ENCODE data around the gene LDB3. TPM values are rescaled to one million over a fixed set of nuclear protein-coding genes. Genes with fewer than 3 reads are reported as not detected.

The LDB3 gene
- total and polyA plus RNA-seq, 3 donors from 2014 or later: 2.7 to 20.3 (median 3.6) TPM

DNA sequence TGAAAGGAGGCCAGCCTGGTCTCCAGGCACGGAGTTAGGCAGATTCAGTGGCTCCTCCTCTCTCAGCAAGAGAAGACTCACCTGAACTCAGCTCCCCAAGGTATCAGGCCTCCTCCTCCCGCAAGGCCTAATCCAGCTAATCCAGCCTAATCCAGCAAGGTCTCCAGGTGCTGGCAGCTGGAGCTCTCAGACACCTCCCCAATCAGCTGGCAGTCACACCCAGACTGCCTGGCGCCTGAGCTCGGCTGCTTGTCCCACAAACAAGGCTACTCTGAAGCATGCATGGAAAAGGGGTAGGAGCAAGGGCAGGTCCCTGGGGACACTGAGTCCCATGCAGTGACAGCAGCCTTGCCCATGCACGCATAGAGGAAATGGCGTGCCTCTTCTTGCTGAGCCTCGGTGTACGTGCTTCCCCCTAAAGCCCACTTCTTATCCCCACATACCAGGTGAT lies 17.3 kb upstream of the LDB3 start:
- TF ChIP-seq, protein P1, sequence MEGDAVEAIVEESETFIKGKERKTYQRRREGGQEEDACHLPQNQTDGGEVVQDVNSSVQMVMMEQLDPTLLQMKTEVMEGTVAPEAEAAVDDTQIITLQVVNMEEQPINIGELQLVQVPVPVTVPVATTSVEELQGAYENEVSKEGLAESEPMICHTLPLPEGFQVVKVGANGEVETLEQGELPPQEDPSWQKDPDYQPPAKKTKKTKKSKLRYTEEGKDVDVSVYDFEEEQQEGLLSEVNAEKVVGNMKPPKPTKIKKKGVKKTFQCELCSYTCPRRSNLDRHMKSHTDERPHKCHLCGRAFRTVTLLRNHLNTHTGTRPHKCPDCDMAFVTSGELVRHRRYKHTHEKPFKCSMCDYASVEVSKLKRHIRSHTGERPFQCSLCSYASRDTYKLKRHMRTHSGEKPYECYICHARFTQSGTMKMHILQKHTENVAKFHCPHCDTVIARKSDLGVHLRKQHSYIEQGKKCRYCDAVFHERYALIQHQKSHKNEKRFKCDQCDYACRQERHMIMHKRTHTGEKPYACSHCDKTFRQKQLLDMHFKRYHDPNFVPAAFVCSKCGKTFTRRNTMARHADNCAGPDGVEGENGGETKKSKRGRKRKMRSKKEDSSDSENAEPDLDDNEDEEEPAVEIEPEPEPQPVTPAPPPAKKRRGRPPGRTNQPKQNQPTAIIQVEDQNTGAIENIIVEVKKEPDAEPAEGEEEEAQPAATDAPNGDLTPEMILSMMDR (IDR thresholded peaks at IDR 0.05): no peak
- H3K36me3 ChIP-seq (ENCODE audit: low read depth, missing control alignments): no peaks in the 10 kb centered on the region
- DNase-seq: no peak
- no peaks in the 10 kb centered on the region for H3K27me3 ChIP-seq
- intact Hi-C loops (cut with DNase I; ENCODE audit: low total_unique reads): no loop called here
- 94 to 100% methylated on average over 5 to 8 of the region's 8 CpGs for WGBS, 2 donors
- H3K4me3 ChIP-seq: no peak overlapping the region
- no peak overlapping the region for H3K27ac ChIP-seq
- H3K4me1 ChIP-seq: peaks cover 12% of the 10 kb centered on the region
- no peaks in the 10 kb centered on the region for H3K9me3 ChIP-seq

DNA sequence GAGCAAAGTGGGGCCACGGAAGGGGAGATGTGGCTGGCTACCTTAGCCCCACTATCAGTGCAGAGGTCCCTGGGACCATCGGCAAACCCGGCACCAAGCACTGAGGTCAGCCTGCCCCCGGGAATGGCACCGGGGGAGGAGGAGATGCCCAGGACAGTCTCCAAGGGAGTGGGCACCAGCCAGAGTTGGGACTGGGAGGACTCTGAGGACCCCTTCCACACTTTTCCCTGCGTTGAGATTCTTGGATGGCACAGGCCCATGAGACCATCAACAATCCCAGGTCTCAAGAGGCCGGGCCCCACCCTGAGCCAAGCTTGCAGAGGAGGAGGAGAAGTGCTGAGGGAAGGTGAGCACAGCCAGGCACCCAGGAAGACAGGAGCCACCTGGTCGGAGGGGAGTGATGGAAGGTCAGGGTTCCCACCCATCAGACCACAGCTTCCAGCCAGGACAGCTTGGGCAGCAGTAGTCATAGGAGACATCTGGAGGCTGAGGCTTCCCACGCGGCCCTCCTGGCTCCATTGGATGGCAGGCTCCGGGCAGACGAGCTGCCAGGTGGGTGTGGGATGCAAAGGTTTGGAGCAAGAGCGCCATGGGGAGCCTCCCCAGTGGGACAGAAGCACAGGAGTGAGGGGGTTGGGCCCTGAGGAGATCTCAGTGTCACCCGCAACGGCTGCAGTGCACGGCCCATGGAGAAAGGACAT lies 16.5 kb upstream of the LDB3 start:
- H3K4me1 ChIP-seq: peaks cover 12% of the 10 kb centered on the region
- H3K27me3 ChIP-seq: no peaks in the 10 kb centered on the region
- no peaks in the 10 kb centered on the region for H3K36me3 ChIP-seq (ENCODE audit: low read depth, missing control alignments)
- no peak for TF ChIP-seq POLR2A (IDR thresholded peaks at IDR 0.05)
- TF ChIP-seq, protein P1 (IDR thresholded peaks at IDR 0.05): no peak
- H3K4me3 ChIP-seq: no peak overlapping the region
- DNase-seq: no peak
- H3K9me3 ChIP-seq: no peaks in the 10 kb centered on the region
- 82 to 84% methylated on average over 8 to 16 of the region's 16 CpGs for WGBS, 2 donors
- intact Hi-C loops (cut with DNase I; ENCODE audit: low total_unique reads): no loop called here
- no peak overlapping the region for H3K27ac ChIP-seq

DNA sequence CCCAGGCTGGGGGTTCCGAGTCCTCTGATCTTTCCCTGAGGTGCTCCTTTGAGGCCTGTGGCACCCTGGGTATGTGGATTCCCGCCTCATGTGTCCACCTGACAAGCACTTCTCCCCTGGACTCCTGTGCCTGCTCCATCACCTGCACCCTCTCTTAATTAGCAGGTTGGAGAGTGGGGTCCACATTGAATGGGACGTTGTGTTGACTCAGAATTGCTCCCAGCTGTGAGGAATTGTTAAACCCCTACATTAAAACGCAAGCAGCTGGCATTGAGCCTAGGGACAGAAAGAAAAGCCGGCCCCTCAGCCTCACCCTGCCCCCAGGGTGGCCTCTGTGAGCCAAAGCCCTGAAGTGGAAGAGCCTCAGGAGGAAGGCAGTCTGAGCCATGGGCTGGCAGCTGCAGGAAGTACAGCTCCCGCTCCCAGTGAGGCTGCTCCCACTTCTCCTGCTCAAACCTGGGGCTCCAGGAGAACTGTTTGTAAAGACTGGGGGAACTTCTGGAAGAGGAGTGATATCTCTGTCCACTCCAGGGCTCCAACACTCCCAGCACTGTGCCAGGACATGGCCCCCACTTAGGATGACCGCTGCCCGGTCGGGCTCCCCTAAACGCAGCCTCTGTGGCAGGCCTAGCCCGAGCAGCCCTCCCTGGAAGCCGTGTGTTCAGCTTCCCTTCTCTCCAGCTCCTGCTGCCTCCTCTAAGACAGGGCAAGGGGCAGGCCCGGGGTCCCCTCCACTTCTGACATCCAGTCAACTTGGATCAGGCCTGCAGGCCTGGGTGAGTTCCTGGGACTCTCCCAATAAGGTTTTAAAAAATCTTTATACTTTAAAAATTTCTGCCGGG lies 15.7 kb upstream of the LDB3 start:
- Histone ChIP-seq H3K27me3 (no peaks in the 10 kb centered on the region), H3K36me3 (ENCODE audit: low read depth, missing control alignments) (no peaks in the 10 kb centered on the region), H3K27ac (no peak overlapping the region), H3K9me3 (no peaks in the 10 kb centered on the region), H3K4me1 (peaks cover 12% of the 10 kb centered on the region), H3K4me3 (no peak overlapping the region)
- intact Hi-C loops (cut with DNase I; ENCODE audit: low total_unique reads): no loop called here
- no peak for DNase-seq
- 64 to 80% methylated on average over 7 to 14 of the region's 14 CpGs for WGBS, 2 donors
- no peak for TF ChIP-seq POLR2A (IDR thresholded peaks at IDR 0.05)
- TF ChIP-seq, protein P1 (IDR thresholded peaks at IDR 0.05): no peak

GRCh38 chr10:86653379-86653778 lies 14.9 kb upstream of the LDB3 start:
- no peak for DNase-seq
- intact Hi-C loops (cut with DNase I; ENCODE audit: low total_unique reads): no loop called here
- H3K4me3 ChIP-seq: no peak overlapping the region
- WGBS, 2 donors: 90 to 95% methylated on average over 3 of the region's 3 CpGs
- no peaks in the 10 kb centered on the region for H3K36me3 ChIP-seq (ENCODE audit: low read depth, missing control alignments)
- H3K27ac ChIP-seq: no peak overlapping the region
- no peak for TF ChIP-seq POLR2A (IDR thresholded peaks at IDR 0.05)
- TF ChIP-seq, protein P1 (IDR thresholded peaks at IDR 0.05): no peak
- no peaks in the 10 kb centered on the region for H3K9me3 ChIP-seq
- peaks cover 12% of the 10 kb centered on the region for H3K4me1 ChIP-seq
- H3K27me3 ChIP-seq: no peaks in the 10 kb centered on the region
